CD4-positive, alpha-beta T cell (primary cell): Measurements from ENCODE around the gene CPXM1. TPM values are rescaled to one million over a fixed set of nuclear protein-coding genes. Genes with fewer than 3 reads are reported as not detected.

Experiments
- ATAC-seq: fragments of 200-7000 bp; cut with Tn5 transposase; one replicate; pipeline ENCODE4 v1.10.0; 2022; ENCODE audit warnings: mild to moderate bottlenecking; ENCODE audit not compliant: poor library complexity
- CTCF ChIA-PET: fragments of 350-600 bp; sonication (Branson Sonifier 250); formaldehyde crosslinking; loops from one replicate; lab custom pipeline; 2021; ENCODE audit warnings: antibody characterized with exemption, inconsistent platforms; lab: Charles Lee
- POLR2A ChIA-PET: fragments of 350-600 bp; sonication (Branson Sonifier 250); formaldehyde crosslinking; loops from one replicate; lab custom pipeline; 2021; ENCODE audit warnings: antibody characterized with exemption, inconsistent platforms; lab: Charles Lee
- DNase-seq, 14 experiments: peaks; one replicate each; pipeline ENCODE4 v3.0.0-alpha.2; 2013 to 2020; ENCODE audit warnings: mixed read lengths in 2 of 14
- H3K27ac ChIP-seq, 2 donors: one replicate each; pipeline versions ENCODE4 v1.5.1 to v1.7.0; 2013; ENCODE audit warnings: low read length in 2 of 2, low read depth in 1 of 2, mild to moderate bottlenecking in 1 of 2
- H3K27me3 ChIP-seq, 2 experiments: 1 replicate in 1 of 2; 2 replicates in 1 of 2; pipeline versions ENCODE4 v1.6.1 to v1.7.0; 2013; ENCODE audit warnings: low read length in 2 of 2, control low read depth in 1 of 2, mild to moderate bottlenecking in 1 of 2, moderate library complexity in 1 of 2; ENCODE audit not compliant: insufficient read depth in 2 of 2, control insufficient read depth in 1 of 2
- H3K36me3 ChIP-seq: one replicate; pipeline ENCODE4 v1.6.1; 2013; ENCODE audit warnings: low read length, control low read depth; ENCODE audit not compliant: insufficient read depth
- H3K4me1 ChIP-seq: one replicate; pipeline ENCODE4 v1.6.1; 2013; ENCODE audit warnings: low read length, control low read depth; ENCODE audit not compliant: insufficient read depth
- H3K4me3 ChIP-seq: one replicate; pipeline ENCODE4 v1.5.1; 2013; ENCODE audit warnings: mild to moderate bottlenecking, low read length, moderate library complexity
- H3K9me3 ChIP-seq, 2 experiments: 1 replicate in 1 of 2; 2 replicates in 1 of 2; pipeline versions ENCODE4 v1.6.1 to v1.7.0; 2013; ENCODE audit warnings: low read length in 2 of 2, mild to moderate bottlenecking in 2 of 2, control low read depth in 1 of 2, moderate library complexity in 1 of 2; ENCODE audit not compliant: control insufficient read depth in 1 of 2, insufficient read depth in 1 of 2
- H3K27ac Mint-ChIP-seq: one replicate; pipeline ENCODE4 v1.8.0; 2020; ENCODE audit warnings: mixed read lengths
- H3K27me3 Mint-ChIP-seq: one replicate; pipeline ENCODE4 v1.8.0; 2021; ENCODE audit warnings: mixed read lengths
- H3K36me3 Mint-ChIP-seq: one replicate; pipeline ENCODE4 v1.8.0; 2021; ENCODE audit warnings: low read depth, mixed read lengths
- H3K4me1 Mint-ChIP-seq: one replicate; pipeline ENCODE4 v1.8.0; 2021; ENCODE audit warnings: low read depth, mixed read lengths
- H3K4me3 Mint-ChIP-seq: one replicate; pipeline ENCODE4 v1.8.0; 2020; ENCODE audit warnings: mild to moderate bottlenecking, mixed read lengths
- H3K9me3 Mint-ChIP-seq: one replicate; pipeline ENCODE4 v1.8.0; 2020; ENCODE audit warnings: mixed read lengths
- intact Hi-C, 2 experiments: fragments of 100-400 bp; cut with DNase I in 1 of 2; cut with micrococcal nuclease in 1 of 2; formaldehyde crosslinking; loops; one replicate each; pipeline versions ENCODE4 v1.15.1 to v1.9.0; 2023 to 2025; cut with DNase I, micrococcal nuclease
- total RNA-seq, 174 experiments: library from RNA in 2 of 174; stranded (reverse) in 2 of 174; gene quantifications; one replicate each; pipeline ENCODE4 v1.2.3 and lab custom pipeline; 2021 to 2026
- TF ChIP-seq, protein P1 (sequence below): fragments of 200-600 bp; IDR thresholded peaks from one replicate; pipeline ENCODE4 v1.8.0; 2022; ENCODE audit warnings: antibody characterized with exemption, mild to moderate bottlenecking

The CPXM1 gene
- total RNA-seq, 2 experiments from 2014 or later, result not detected

DNA sequence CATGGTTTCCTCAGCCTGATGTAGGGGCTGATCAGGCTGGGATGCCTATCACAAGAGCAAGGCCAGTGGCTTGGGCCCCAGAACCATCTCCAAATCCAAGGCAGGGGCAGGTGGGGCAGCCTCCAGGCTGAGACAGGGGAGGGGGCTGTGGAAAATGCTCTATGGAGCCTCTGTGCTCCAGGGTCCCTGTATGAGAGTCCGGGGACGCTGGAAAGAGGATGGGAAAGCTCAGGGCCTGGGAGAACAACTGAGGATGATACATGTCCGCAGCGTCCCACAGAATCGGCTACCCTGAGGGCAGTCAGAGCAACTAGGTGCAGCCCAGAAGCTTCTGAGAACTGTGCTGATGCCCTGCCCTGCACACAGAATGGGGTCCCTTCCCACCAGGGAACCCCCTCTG is 43.4 kb downstream of the CPXM1 start:
- H3K4me3 ChIP-seq, result no peak overlapping the region
- H3K27me3 ChIP-seq, result peaks cover 13 to 16% of the 10 kb centered on the region in 2 experiments
- H3K9me3 ChIP-seq, result no peaks in the 10 kb centered on the region
- no peak overlapping the region for H3K27ac ChIP-seq
- no peak for DNase-seq
- H3K27me3 Mint-ChIP-seq, result peaks cover 34% of the 10 kb centered on the region
- H3K36me3 Mint-ChIP-seq, result no peaks in the 10 kb centered on the region
- POLR2A ChIA-PET, result no interaction called here
- CTCF ChIA-PET, result no interaction called here
- no peak for ATAC-seq
- H3K4me1 Mint-ChIP-seq, result peaks cover 14% of the 10 kb centered on the region
- TF ChIP-seq, protein P1, sequence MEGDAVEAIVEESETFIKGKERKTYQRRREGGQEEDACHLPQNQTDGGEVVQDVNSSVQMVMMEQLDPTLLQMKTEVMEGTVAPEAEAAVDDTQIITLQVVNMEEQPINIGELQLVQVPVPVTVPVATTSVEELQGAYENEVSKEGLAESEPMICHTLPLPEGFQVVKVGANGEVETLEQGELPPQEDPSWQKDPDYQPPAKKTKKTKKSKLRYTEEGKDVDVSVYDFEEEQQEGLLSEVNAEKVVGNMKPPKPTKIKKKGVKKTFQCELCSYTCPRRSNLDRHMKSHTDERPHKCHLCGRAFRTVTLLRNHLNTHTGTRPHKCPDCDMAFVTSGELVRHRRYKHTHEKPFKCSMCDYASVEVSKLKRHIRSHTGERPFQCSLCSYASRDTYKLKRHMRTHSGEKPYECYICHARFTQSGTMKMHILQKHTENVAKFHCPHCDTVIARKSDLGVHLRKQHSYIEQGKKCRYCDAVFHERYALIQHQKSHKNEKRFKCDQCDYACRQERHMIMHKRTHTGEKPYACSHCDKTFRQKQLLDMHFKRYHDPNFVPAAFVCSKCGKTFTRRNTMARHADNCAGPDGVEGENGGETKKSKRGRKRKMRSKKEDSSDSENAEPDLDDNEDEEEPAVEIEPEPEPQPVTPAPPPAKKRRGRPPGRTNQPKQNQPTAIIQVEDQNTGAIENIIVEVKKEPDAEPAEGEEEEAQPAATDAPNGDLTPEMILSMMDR, result no peak
- no peaks in the 10 kb centered on the region for H3K9me3 Mint-ChIP-seq
- H3K27ac Mint-ChIP-seq, result no peak overlapping the region
- H3K4me1 ChIP-seq, result peaks cover 20% of the 10 kb centered on the region
- no peaks in the 10 kb centered on the region for H3K36me3 ChIP-seq
- no peak overlapping the region for H3K4me3 Mint-ChIP-seq
- intact Hi-C loops, result no loop called here

DNA sequence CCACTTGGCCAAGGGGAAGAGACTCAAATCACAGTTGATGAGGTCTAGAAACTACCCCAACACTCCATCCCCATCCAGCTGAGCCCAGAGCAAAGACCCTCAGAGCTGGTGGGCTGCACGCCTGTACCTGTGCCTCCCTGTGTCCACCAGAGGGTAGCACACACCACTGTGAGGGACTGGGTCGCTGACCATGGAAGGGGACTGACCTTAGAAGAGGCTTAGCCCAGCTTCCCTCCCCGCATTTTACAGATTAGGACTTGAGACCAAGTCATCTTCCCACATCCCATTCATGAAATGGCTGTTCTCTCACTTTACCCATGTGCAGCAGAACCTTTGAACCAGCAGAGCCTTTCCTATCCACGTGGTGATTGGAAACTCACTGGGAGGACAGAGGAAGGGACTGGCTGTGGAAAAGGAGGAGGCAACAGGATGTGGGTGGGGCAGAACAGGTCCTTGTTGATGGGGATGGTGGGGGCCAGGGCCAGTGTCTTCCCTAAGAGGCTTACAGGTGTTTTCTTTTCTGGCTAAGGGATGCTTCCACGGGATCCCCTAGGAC is 44.3 kb downstream of the CPXM1 start:
- H3K27me3 Mint-ChIP-seq, result peaks cover 31% of the 10 kb centered on the region
- CTCF ChIA-PET, result no interaction called here

DNA sequence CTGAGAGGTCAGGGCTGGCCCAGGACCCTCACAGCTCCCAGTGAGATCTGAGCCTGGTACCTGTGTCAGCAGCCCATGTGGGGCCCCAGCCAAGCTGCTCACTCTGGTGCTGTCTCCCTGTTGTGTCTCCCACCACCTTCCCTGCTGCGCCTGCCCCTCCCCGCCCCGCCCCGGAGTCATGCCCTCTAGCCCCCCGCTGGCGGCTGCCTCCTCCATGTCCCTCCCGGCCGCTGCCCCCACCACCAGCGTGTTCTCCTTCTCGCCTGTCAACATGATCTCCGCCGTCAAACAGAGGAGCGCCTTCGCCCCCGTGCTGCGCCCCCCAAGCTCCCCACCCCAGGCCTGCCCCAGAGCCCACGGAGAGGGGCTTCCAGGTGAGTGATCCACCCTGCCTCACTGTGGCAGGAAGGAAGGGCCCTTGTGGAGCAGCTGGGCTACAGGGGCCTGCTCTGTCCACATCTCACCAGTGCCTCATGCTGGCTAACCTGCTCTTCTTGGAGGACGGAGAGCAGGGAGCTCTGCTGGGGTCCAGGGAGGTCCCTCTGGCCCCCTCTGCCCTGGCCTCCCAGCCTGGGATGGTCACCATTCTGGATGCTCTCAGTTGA is 44.9 kb downstream of the CPXM1 start:
- H3K36me3 Mint-ChIP-seq, result no peaks in the 10 kb centered on the region
- DNase-seq (no peak), ATAC-seq (no peak)
- POLR2A ChIA-PET, result no interaction called here
- H3K4me1 Mint-ChIP-seq, result peaks cover 22% of the 10 kb centered on the region
- Histone ChIP-seq H3K4me3 (no peak overlapping the region), H3K9me3 (no peaks in the 10 kb centered on the region), H3K27me3 (peaks cover 13 to 16% of the 10 kb centered on the region in 2 experiments), H3K4me1 (peaks cover 33% of the 10 kb centered on the region), H3K36me3 (no peaks in the 10 kb centered on the region), H3K27ac (no peak overlapping the region)
- no peak overlapping the region for H3K27ac Mint-ChIP-seq
- intact Hi-C loops, result no loop called here
- H3K9me3 Mint-ChIP-seq, result no peaks in the 10 kb centered on the region
- TF ChIP-seq, protein P1, result no peak
- CTCF ChIA-PET, result interaction anchor here (1.9 kb wide), 1 partner anchor 12 kb away, joined by 4 read pairs; no protein-coding TSS in a partner anchor
- no peak overlapping the region for H3K4me3 Mint-ChIP-seq
- H3K27me3 Mint-ChIP-seq, result peaks cover 26% of the 10 kb centered on the region

More for the DNA sequence above, 44.3 kb downstream of the CPXM1 start:
- H3K4me1 Mint-ChIP-seq, result peaks cover 16% of the 10 kb centered on the region
- intact Hi-C loops, result no loop called here
- H3K36me3 ChIP-seq, result no peaks in the 10 kb centered on the region
- H3K36me3 Mint-ChIP-seq, result no peaks in the 10 kb centered on the region
- H3K27me3 ChIP-seq, result peaks cover 13 to 16% of the 10 kb centered on the region in 2 experiments
- no peaks in the 10 kb centered on the region for H3K9me3 ChIP-seq
- ATAC-seq (no peak), DNase-seq (no peak)
- no peaks in the 10 kb centered on the region for H3K9me3 Mint-ChIP-seq
- H3K4me1 ChIP-seq, result peaks cover 27% of the 10 kb centered on the region
- no peak overlapping the region for H3K4me3 Mint-ChIP-seq
- H3K27ac Mint-ChIP-seq, result no peak overlapping the region
- no peak overlapping the region for H3K4me3 ChIP-seq
- TF ChIP-seq, protein P1, result no peak
- no peak overlapping the region for H3K27ac ChIP-seq
- POLR2A ChIA-PET, result no interaction called here
